Measurements from ENCODE around the gene GLI2.

Gene GLI2

GRCh38 chr2:120710256-120710655, 25.4 kb upstream of the GLI2 start:
- TF ChIP-seq, protein P1, sequence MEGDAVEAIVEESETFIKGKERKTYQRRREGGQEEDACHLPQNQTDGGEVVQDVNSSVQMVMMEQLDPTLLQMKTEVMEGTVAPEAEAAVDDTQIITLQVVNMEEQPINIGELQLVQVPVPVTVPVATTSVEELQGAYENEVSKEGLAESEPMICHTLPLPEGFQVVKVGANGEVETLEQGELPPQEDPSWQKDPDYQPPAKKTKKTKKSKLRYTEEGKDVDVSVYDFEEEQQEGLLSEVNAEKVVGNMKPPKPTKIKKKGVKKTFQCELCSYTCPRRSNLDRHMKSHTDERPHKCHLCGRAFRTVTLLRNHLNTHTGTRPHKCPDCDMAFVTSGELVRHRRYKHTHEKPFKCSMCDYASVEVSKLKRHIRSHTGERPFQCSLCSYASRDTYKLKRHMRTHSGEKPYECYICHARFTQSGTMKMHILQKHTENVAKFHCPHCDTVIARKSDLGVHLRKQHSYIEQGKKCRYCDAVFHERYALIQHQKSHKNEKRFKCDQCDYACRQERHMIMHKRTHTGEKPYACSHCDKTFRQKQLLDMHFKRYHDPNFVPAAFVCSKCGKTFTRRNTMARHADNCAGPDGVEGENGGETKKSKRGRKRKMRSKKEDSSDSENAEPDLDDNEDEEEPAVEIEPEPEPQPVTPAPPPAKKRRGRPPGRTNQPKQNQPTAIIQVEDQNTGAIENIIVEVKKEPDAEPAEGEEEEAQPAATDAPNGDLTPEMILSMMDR (IDR thresholded peaks at IDR 0.05; ENCODE audit: extremely low read depth, missing control alignments) = no peak
- DNase-seq (ENCODE audit: low spot score) = no peak

- DNase-seq (ENCODE audit: low spot score) = no peak
- TF ChIP-seq, protein P1 (IDR thresholded peaks at IDR 0.05; ENCODE audit: extremely low read depth, missing control alignments) = no peak
Measured at GRCh38 chr2:120711694-120712093, 24.0 kb upstream of the GLI2 start.

GRCh38 chr2:120712180-120712681, 23.4 kb upstream of the GLI2 start:
- no peak for DNase-seq (ENCODE audit: low spot score)
- TF ChIP-seq, protein P1 (IDR thresholded peaks at IDR 0.05; ENCODE audit: extremely low read depth, missing control alignments) = no peak

DNA sequence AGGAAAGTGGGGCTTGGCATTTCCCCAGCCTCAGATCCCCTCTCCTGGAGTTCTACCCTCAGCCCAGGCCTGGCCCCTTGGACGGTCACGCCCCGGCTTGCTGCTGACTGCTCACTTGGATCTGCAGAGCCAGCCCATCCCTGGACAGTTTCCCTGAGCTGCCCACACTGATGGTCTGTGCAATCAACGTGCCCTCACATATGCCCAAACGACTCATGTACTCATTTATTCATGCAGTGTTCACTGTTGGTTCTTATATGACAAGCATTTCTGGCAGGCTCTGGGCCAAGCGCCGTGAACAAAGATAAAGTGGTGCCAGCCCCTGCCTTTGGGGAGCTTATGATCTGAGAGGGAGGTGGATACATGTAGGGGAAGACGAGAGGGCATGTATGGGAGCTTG, 20.3 kb upstream of the GLI2 start:
- TF ChIP-seq, protein P1 (IDR thresholded peaks at IDR 0.05; ENCODE audit: extremely low read depth, missing control alignments) = no peak
- no peak for DNase-seq (ENCODE audit: low spot score)

DNA sequence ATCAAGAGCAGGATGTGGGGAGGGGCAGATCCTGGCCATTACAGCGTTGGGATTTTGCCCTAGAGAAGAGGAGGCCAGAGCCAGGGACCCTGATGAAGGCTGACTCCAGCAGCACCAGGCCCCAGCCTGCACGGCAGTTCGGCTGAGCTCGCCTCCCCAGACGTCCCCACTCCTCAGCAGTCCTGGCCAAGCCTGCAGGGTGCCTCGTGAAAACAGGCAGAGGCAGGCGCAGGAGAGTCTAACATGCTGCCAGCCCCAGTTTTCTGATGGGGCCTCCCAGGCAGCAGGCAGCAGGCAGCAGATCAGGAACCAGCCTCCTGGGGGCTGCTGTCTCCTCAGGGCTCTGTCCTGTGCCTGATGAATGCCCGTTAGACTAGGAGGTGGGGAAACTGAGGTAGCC, 19.7 kb upstream of the GLI2 start:
- TF ChIP-seq, protein P1 (IDR thresholded peaks at IDR 0.05; ENCODE audit: extremely low read depth, missing control alignments) = no peak

DNA sequence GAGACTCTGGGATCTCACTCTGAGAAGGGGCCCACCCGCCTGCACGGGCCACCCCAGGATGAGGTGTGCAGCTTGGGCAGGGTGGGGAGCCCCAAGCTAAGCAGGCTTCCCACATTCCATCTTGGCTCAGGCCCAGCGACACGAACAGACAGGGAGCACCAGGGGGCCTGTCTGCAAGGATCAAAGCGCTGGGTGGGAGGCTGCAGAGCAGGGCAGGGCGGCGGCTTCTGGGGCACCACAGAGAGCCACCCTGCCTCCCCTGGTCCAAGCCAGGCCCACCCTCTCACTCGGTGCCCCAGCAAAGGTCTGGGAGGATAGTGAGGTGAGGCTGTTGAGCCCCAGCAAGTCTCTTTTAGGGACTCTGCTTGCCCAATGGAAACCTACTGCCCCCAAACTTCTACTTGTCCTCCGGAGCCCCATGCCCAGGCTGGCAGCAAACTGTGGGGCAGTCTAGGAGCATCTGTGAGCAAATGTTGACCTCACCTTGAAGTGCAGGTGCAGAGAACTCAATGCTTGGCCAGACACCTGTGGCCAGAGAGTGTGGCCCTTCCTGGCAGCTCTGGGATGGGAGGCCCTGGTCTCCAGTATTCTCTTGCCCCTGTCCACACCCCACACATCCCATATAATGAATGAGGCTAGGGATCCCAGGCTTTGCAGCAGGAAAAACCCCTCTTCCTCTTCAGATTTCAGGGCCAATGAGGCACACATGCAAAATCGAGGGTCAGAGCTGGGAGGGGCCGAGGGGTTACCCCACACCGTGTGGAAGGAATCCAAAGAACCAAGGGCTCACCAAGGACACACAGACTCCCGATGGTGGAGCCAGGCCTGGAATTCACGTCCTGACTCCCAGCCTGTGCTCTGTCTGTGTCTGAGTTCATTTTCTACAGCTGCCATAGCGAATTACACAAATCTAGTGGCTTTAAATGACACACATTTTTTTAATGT, 18.8 kb upstream of the GLI2 start:
- TF ChIP-seq, protein P1 (IDR thresholded peaks at IDR 0.05; ENCODE audit: extremely low read depth, missing control alignments) = no peak
- no peak for DNase-seq (ENCODE audit: low spot score)

More for the DNA sequence above, 19.7 kb upstream of the GLI2 start:
- no peak for DNase-seq (ENCODE audit: low spot score)

GRCh38 chr2:120719491-120719890, 16.2 kb upstream of the GLI2 start:
- DNase-seq (ENCODE audit: low spot score) = no peak
- TF ChIP-seq, protein P1 (IDR thresholded peaks at IDR 0.05; ENCODE audit: extremely low read depth, missing control alignments) = no peak
